ENCODE data around the gene PTPN6. TPM values are rescaled to one million over a fixed set of nuclear protein-coding genes. Genes with fewer than 3 reads are reported as not detected.

The PTPN6 gene
- total RNA-seq, 8 experiments from 2014 or later = 0.22 to 2.4 (median 0.88) TPM

DNA sequence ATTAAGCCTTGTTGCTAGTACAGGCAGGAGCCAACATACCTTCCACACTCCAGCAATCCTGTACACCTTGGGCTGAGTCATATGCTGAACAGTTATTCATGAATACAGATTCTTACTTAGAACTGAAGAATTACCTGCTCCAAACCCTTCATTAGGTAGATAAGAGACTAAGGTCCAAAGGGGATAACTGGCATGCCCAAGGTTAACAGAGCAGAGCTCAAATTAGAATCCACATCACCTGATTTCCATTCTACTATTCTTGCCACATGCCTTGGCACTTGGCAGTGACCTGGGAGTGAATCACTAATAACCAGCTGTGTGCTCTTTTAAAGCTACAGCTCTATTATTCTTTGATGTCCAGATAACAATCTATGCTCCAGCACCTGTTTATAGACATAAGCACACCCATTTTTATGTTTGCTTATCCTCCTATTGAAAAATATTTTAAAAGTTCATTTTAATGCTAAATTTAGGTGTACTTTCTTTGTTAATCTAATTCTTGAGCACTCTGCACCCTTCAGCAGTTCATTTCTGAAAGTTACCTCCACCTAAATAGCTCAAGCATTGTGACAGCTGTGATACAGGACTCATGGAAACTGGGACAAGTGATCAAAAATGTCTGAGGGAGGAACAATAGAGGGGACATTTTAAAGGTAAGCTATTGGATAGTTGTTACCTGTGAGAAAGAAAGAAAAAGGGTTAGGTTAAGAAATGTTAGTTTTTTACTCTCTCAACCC, 47.7 kb downstream of the PTPN6 start:
- no peak overlapping the region for H3K27ac ChIP-seq
- in situ Hi-C loops (cut with MboI; ENCODE audit: low pct_unique_long_range_greater_than_20kb in 2 of 9, low sequenced_read_pairs in 9 of 9, unreplicated experiment in 9 of 9) = no loop called here
- ATAC-seq (replicated peaks in 6 of 8) = no peak
- no peaks in the 10 kb centered on the region for H3K4me1 ChIP-seq (replicated peaks in 1 of 2)
- no peak overlapping the region for H3K4me3 ChIP-seq

DNA sequence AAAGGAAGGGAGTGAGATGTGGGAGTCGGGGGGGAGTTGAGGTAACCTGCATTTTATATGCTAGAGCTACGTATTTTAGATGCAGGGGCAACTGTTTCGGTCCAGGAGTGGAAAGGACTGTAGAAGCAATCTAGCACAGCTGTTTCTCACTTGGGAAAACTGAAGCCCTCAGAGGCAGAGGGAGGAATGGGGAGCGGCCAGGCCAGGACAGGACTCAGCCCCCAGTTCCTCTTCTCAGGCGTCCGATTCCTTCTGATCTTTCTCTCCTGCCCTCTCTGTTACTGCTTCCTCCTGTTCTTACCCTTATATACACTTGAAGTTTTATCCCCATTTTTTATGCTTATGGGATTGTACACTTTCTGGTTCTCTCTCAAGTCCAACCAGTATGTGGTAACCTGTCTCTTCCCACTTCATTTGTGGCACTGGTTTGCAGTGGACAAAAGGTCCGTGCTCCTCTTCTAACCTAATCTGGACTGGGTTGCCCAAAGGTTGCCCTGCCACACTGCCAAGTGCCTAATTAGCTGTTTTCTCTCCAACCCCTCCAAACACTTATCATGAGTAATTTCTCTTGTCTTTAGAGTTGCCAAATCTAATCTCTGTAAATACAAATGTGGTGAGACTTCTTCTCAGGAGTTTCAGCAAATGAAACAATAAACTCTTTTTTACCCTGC, 50.9 kb downstream of the PTPN6 start:
- 88 to 100% (median 93%) methylated on average over 2 to 7 of the region's 7 CpGs; no CpG with 5 or more reads in 4 of the 10 experiments for WGBS, 10 experiments
- in situ Hi-C loops (cut with MboI; ENCODE audit: low pct_unique_long_range_greater_than_20kb in 2 of 9, low sequenced_read_pairs in 9 of 9, unreplicated experiment in 9 of 9) = no loop called here
- no peak overlapping the region for H3K27ac ChIP-seq

DNA sequence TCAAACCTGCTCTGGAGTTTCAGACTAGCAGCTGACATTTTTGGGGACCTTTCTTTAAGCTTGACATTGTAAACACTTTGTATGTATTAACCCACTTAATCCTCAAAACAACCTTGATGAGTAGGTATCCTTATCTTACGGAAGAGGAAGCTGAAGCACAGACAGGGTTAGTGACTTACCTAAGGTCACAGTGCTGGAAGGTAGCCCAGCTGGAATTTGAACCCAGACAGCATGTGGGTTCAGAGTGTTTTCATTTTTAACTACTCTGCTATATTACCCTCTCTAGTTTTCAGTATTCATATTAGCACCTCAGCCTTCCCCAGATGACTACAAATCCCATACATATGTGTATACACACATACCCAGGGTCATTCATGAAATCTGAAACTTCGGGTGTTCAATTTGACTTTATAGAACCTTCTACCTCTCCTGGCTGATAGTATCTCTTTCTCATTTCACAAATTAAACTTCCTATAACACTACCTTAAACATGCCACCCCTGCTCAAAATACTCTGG, 53.2 kb downstream of the PTPN6 start:
- no peak for ATAC-seq (replicated peaks in 6 of 8)
- Histone ChIP-seq H3K27ac (no peak overlapping the region), H3K4me3 (no peak overlapping the region), H3K4me1 (replicated peaks in 1 of 2) (no peaks in the 10 kb centered on the region)
- 40 to 100% (median 100%) methylated on average over 1 to 2 of the region's 2 CpGs; no CpG with 5 or more reads in 1 of the 10 experiments for WGBS, 10 experiments
- in situ Hi-C loops (cut with MboI; ENCODE audit: low pct_unique_long_range_greater_than_20kb in 2 of 9, low sequenced_read_pairs in 9 of 9, unreplicated experiment in 9 of 9) = no loop called here

More for the DNA sequence above, 50.9 kb downstream of the PTPN6 start:
- ATAC-seq (replicated peaks in 6 of 8) = no peak
- Histone ChIP-seq H3K4me1 (replicated peaks in 1 of 2) (no peaks in the 10 kb centered on the region), H3K4me3 (no peak overlapping the region)

DNA sequence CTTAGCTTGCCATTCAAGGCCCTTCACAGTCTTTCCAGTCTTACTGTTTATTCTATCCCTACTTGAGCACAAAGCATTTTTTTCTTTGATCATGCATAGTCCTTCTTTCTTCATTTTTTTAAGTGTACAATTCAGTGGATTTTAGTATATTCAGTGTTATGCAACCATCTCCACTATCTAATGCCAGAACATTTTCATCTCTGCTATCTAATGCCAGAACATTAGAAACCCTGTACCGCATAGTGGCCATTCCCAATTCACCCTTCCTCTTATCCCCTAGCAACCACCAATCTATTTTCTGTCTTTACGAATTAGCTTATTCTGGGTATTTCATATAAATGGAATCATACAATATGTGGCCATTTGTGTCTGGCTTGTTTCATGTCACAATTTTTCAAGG, 53.7 kb downstream of the PTPN6 start:
- 69 to 100% (median 100%) methylated on average over 1 to 2 of the region's 2 CpGs; no CpG with 5 or more reads in 2 of the 10 experiments for WGBS, 10 experiments
- Histone ChIP-seq H3K4me3 (no peak overlapping the region), H3K27ac (no peak overlapping the region), H3K4me1 (replicated peaks in 1 of 2) (no peaks in the 10 kb centered on the region)
- in situ Hi-C loops (cut with MboI; ENCODE audit: low pct_unique_long_range_greater_than_20kb in 2 of 9, low sequenced_read_pairs in 9 of 9, unreplicated experiment in 9 of 9) = no loop called here
- peak in 2 of 8 experiments; percentile 11 to 15 for ATAC-seq (replicated peaks in 6 of 8)

DNA sequence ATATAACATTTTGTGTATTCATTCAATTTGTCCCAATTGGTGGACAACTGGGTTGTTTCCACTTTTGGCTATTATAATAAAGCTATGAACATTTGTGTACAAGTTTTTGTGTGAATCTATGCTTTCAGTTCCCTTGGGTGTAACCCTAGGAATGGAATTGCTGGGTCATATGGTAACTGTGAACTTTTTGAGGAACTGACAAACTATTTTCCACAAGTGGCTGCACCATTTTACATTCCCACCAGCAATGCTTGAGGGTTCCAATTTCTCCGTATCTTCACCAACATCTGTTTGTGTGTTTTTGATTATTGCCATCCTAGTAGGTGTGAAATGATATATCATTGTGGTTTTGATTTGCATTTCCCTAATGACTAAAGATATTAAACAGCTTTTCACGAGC, 54.2 kb downstream of the PTPN6 start:
- Histone ChIP-seq H3K27ac (no peak overlapping the region), H3K4me3 (no peak overlapping the region), H3K4me1 (replicated peaks in 1 of 2) (no peaks in the 10 kb centered on the region)
- peak in 2 of 8 experiments; percentile 41 to 59 for ATAC-seq (replicated peaks in 6 of 8)
- WGBS, 10 experiments = 33 to 100% (median 86%) methylated on average over 1 to 2 of the region's 2 CpGs; no CpG with 5 or more reads in 1 of the 10 experiments
- in situ Hi-C loops (cut with MboI; ENCODE audit: low pct_unique_long_range_greater_than_20kb in 2 of 9, low sequenced_read_pairs in 9 of 9, unreplicated experiment in 9 of 9) = no loop called here

DNA sequence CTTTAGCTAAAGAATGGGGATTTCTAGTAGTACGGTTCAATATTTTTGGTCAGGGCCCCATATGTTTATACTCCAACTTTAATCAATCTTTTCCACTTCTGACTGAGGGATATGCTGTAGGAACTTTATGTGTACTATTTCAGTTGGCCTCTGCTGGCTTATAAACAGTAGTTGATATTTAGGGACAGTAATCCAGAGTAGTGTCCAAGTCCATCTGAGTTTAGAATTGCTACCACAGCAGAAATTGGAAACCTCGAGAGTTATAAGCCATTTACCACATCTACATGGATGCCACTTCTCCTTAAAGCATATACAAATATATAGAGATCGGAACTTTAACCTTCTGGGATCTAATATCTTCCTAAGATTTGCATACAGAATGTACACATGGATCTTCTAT, 55.5 kb downstream of the PTPN6 start:
- 81 to 100% (median 88%) methylated on average over 1 to 3 of the region's 3 CpGs; no CpG with 5 or more reads in 4 of the 10 experiments for WGBS, 10 experiments
- no peak for ATAC-seq (replicated peaks in 6 of 8)
- in situ Hi-C loops (cut with MboI; ENCODE audit: low pct_unique_long_range_greater_than_20kb in 2 of 9, low sequenced_read_pairs in 9 of 9, unreplicated experiment in 9 of 9) = no loop called here

DNA sequence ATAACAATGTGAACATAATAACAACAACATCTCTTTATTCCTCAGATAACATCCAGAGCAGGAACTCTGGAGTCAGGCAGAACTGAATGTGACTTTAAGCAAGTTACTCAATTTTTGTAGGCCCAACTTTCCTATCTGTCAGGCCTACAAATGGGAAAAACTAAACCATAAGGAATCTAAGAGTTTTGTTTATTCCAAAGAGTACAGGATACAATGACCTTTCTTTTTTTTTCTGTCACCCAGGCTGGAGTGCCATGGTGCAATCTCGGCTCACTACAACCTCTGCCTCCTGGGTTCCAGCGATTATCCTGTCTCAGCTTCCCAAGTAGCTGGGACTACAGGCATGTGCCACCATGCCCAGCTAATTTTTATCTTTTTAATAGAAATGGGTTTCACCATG, 57.7 kb downstream of the PTPN6 start:
- ATAC-seq (replicated peaks in 6 of 8) = no peak
- H3K4me3 ChIP-seq = no peak overlapping the region
- no peaks in the 10 kb centered on the region for H3K4me1 ChIP-seq (replicated peaks in 1 of 2)
- WGBS, 10 experiments = 75 to 100% (median 96%) methylated on average over 1 to 2 of the region's 2 CpGs; no CpG with 5 or more reads in 4 of the 10 experiments
- in situ Hi-C loops (cut with MboI; ENCODE audit: low pct_unique_long_range_greater_than_20kb in 2 of 9, low sequenced_read_pairs in 9 of 9, unreplicated experiment in 9 of 9) = no loop called here
- no peak overlapping the region for H3K27ac ChIP-seq

More for the DNA sequence above, 55.5 kb downstream of the PTPN6 start:
- Histone ChIP-seq H3K27ac (no peak overlapping the region), H3K4me3 (no peak overlapping the region), H3K4me1 (replicated peaks in 1 of 2) (no peaks in the 10 kb centered on the region)

DNA sequence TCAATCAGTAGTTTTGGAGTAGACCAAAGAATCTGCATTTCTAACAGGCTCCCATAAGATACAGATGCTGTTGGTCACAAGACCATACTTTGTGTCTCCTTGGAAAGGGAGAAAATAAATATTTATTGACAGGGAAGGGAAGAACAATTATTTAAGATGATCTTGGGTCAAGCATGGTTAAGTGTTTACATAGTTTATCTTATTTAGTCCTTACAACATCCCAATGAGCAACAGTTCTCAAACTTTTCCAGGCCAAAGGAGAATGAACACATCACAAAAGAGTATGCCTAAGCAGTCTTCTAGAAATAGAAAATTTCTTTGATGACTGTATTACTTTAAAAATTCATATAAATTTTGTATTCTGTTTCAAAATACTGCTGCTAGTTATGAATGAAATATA, 58.4 kb downstream of the PTPN6 start:
- no peak for ATAC-seq (replicated peaks in 6 of 8)
- Histone ChIP-seq H3K4me3 (no peak overlapping the region), H3K4me1 (replicated peaks in 1 of 2) (no peaks in the 10 kb centered on the region), H3K27ac (no peak overlapping the region)
- in situ Hi-C loops (cut with MboI; ENCODE audit: low pct_unique_long_range_greater_than_20kb in 2 of 9, low sequenced_read_pairs in 9 of 9, unreplicated experiment in 9 of 9) = no loop called here

Other genes with a start within 250 kb of the PTPN6 start
- 100 to 1,000 TPM in 1 of 8 experiments, 10 to 100 TPM in 7; 23.0 to 115 (median 44.1) TPM for gene COPS7A, start 227.3 kb upstream of the PTPN6 start, total RNA-seq
- 100 to 1,000 TPM; 122 to 181 (median 151) TPM for gene MLF2, start 198.2 kb upstream of the PTPN6 start, total RNA-seq
- 100 to 1,000 TPM; 117 to 609 (median 256) TPM for gene PTMS, start 185.0 kb upstream of the PTPN6 start, total RNA-seq
- 1 to 10 TPM in 3 of 8 experiments, under 1 TPM in 5; 0.21 to 2.8 (median 0.66) TPM for gene LAG3, start 178.8 kb upstream of the PTPN6 start, total RNA-seq
- gene CD4, start 161.8 kb upstream of the PTPN6 start, total RNA-seq = 1 to 10 TPM in 5 of 8 experiments, under 1 TPM in 3; 0.49 to 2.8 (median 1.1) TPM
- gene GPR162, start 129.5 kb upstream of the PTPN6 start, total RNA-seq = 10 to 100 TPM in 5 of 8 experiments, 1 to 10 TPM in 3; 4.8 to 48.2 (median 32.8) TPM
- 10 to 100 TPM in 7 of 8 experiments, 1 to 10 TPM in 1; 9.9 to 31.2 (median 17.8) TPM for gene P3H3, start 122.9 kb upstream of the PTPN6 start, total RNA-seq
- gene GNB3, start 110.4 kb upstream of the PTPN6 start, total RNA-seq = 1 to 10 TPM; 1.1 to 8.4 (median 4.5) TPM
- gene CDCA3, start 100.1 kb upstream of the PTPN6 start, total RNA-seq = 10 to 100 TPM in 3 of 8 experiments, 1 to 10 TPM in 5; 3.0 to 36.3 (median 6.2) TPM
- 100 to 1,000 TPM in 1 of 8 experiments, 10 to 100 TPM in 7; 52.3 to 122 (median 75.2) TPM for gene USP5, start 99.2 kb upstream of the PTPN6 start, total RNA-seq
- gene TPI1, start 83.8 kb upstream of the PTPN6 start, total RNA-seq = 100 to 1,000 TPM; 544 to 781 (median 685) TPM
- 10 to 100 TPM in 3 of 8 experiments, 1 to 10 TPM in 5; 6.3 to 13.6 (median 8.3) TPM for gene SPSB2, start 78.1 kb upstream of the PTPN6 start, total RNA-seq
- gene LRRC23, start 46.5 kb upstream of the PTPN6 start, total RNA-seq = 10 to 100 TPM in 3 of 8 experiments, 1 to 10 TPM in 5; 4.1 to 51.0 (median 7.1) TPM
- gene ENO2, start 36.8 kb upstream of the PTPN6 start, total RNA-seq = 100 to 1,000 TPM in 5 of 8 experiments, 1 to 10 TPM in 3; 2.6 to 399 (median 169) TPM
- gene ATN1, start 23.4 kb upstream of the PTPN6 start, total RNA-seq = 10 to 100 TPM in 6 of 8 experiments, 1 to 10 TPM in 2; 4.3 to 51.5 (median 15.8) TPM
- gene RNU7-1, start 7.5 kb upstream of the PTPN6 start, total RNA-seq = not detected
- 100 to 1,000 TPM; 150 to 828 (median 513) TPM for gene C12orf57, start 7.3 kb upstream of the PTPN6 start, total RNA-seq
- 100 to 1,000 TPM; 146 to 327 (median 222) TPM for gene PHB2, start 19.3 kb downstream of the PTPN6 start, total RNA-seq
- gene EMG1, start 19.6 kb downstream of the PTPN6 start, total RNA-seq = 10 to 100 TPM; 19.5 to 53.0 (median 31.6) TPM
- 100 to 1,000 TPM in 1 of 8 experiments, 10 to 100 TPM in 5, 1 to 10 TPM in 2; 7.8 to 168 (median 19.7) TPM for gene LPCAT3, start 67.1 kb downstream of the PTPN6 start, total RNA-seq
- gene C1S, start 109.4 kb downstream of the PTPN6 start, total RNA-seq = 100 to 1,000 TPM in 3 of 8 experiments, 10 to 100 TPM in 1, 1 to 10 TPM in 4; 1.3 to 909 (median 17.9) TPM
- 100 to 1,000 TPM in 1 of 8 experiments, 10 to 100 TPM in 3, 1 to 10 TPM in 3, under 1 TPM in 1; 0.79 to 747 (median 6.4) TPM for gene C1R, start 141.1 kb downstream of the PTPN6 start, total RNA-seq
- gene C1RL, start 157.9 kb downstream of the PTPN6 start, total RNA-seq = 10 to 100 TPM in 4 of 8 experiments, 1 to 10 TPM in 4; 1.5 to 61.5 (median 11.1) TPM
- gene RBP5, start 177.5 kb downstream of the PTPN6 start, total RNA-seq = 1 to 10 TPM in 5 of 8 experiments, under 1 TPM in 3; 0.38 to 5.4 (median 1.4) TPM
- gene CLSTN3, start 179.0 kb downstream of the PTPN6 start, total RNA-seq = 10 to 100 TPM; 15.1 to 62.6 (median 44.1) TPM
- gene PEX5, start 238.3 kb downstream of the PTPN6 start, total RNA-seq = 10 to 100 TPM; 26.8 to 39.9 (median 33.0) TPM